ENCODE data around the gene ERCC6.

ERCC6 gene

DNA sequence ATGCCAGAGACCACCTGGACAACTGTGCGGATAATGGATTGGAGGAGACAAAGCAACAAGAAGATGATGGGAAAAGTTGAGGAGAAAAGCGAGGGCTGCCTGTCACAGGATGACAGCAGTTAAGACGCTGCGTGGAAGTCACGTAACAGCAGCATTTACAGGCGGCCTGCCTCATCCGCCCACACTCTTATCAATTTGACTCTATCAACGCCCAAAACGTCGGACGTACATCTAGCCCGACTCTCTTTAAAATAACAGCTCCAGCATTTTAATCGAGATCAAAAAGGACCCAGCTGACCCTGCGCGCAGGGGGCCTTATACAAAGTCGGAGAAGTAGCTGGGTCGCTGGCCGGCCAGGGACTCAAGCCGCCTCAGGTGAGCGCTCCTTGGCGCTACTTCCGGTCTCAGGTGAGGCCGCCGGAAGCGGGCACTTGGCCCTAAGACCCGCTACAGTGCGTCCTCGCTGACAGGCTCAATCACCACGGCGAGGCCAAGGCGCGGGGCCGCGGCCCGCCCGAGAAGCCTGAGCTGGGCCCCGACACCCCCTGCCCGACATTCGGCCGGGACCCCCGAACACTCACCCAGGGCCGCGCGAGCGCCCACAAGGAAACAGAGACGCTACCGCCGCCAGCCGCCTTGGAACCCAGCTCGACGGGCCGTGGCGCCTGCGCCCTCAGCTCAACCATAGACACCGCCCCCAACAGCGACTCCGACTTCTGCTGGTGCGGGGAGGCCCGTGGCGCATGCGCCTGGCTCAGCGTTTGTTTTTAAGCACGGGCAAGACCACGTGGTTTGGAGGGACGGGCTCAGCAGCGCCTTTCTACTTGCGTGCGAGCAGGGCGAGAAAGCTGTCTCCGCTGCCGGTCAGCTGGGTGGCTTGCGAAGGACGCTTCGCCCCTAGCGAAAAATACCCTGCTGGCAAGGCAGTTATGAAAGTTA, at the start of gene ERCC6:
Gene ERCC6, minus strand, starts transcription at position 741 of the 939 bp plus-strand sequence.
- DNase-seq: peak; percentile 94

DNA sequence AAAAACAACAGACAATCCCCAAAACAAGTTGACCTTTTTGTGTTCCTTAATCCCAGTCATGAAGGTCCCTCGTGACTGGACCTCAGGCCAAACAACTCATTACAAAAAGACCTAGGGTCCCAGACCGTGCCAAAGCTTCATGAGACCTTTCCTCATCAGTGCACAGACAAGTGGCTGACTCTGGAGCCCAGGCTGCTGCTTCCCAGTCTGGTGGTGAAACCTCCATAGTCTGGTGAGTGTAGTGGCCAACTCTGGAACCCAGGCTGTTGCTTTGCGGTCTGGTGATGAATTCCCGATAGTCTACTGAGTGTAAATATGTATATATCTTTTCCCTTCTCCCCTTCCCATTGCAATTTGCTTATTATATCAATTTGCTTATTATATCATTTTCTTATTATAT, 49.1 kb upstream of the ERCC6 start:
- DNase-seq: no peak

- DNase-seq: no peak
These were observed 46.5 kb upstream of the ERCC6 start for GRCh38 chr10:49585387-49585786.

- no peak for DNase-seq
These were observed 40.7 kb upstream of the ERCC6 start for GRCh38 chr10:49579621-49580020.

DNA sequence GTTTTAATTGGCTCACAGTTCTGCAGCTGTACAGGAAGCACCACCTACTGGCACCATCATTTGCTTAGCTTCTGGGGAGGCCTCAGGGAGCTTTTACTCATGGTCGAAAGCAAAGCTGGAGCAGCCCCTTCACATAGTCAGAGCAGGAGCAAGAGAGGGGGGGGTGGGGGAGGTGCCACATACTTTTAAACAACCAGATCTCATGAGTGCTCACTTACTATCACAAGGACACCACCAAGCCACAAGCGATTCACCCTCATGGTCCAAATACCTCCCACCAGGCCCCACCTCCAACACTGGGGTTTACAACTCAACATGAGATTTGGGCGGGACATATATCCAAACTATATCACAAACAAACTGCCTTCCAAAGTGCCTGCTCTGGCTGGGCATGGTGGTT, 39.5 kb upstream of the ERCC6 start:
- no peak for DNase-seq

DNA sequence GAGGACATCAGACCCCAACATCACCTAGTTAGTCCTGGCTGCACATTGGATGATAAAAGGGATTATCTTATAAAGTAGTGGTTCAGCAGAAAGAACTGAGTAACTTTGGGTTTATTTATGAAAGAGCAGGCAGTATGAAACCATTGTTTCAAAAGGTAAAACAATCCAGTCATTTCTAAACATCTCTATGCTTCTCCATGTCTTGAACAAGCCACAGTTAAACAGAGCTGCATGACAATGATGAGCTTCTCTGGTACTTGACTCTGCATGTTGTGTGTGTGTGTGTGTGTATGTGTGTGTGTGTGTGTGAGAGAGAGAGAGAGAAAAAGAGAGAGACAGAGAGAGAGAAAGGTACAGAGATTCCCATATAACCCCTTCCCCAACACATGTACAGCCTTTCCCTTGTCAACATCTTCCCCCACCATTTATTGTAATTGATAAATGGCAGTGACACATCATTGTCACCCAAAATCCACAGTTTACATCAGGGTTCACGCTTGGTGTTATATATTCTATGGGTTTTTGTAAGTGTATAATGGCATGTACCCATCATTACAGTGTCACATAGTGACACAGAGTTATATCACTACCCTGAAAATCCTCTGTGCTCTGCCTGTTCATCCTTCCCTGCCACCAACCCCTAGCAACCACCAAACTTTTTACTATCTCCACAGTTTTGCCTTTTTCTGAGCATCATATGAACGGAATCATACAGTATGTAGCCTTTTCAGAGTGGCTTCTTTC, 38.4 kb upstream of the ERCC6 start:
- no peak for DNase-seq

DNA sequence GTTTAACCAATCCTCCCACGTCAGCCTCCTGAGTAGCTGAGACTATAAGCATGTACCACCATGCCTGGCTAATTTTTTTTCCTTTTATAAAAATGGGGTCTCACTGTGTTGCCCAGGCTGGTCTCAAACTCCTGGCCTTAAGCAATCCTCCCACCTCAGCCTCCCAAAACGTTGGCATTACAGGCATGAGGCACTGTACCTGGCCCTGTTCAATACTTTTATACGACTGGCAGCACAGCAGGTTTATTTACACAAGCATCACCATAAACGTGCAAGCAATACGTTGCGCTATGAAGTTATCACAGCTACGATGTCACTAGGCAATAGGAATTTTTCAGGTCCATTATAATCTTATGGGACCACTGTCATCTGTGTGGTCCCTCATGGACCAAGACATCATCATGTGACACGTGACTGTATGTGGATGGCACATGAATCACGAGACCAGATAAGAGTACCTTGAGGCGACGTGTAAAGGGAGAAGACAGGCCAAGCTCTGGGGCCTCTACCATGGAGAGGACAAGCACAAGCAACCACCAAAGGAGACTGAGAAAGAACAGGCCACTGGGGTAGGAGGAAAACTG, 36.7 kb upstream of the ERCC6 start:
- DNase-seq: no peak

DNA sequence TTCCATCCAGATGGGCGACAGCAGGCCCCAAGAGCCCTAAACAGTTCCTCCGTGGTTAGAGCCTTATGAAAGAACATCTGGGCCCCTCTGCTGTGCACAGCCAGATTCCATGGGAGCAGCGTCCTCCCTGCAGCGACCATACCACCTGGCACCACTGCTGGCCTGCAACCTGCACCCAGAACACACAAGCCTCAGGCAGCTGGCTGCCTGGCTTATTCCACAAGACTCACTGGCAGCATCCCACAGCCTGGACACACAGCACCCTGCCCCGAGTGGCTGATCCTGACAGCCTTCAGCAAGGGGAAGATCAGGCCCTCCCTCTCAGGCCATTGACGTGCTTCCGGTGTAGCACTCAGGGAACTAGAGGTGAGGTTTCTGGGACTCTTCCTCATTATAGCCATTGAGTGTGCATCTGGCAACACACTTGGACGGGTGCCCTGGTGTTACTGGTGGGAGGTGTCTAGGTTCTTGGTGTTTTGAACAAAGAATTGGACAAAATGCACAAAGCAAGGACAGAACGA, 33.7 kb upstream of the ERCC6 start:
- DNase-seq: no peak

DNA sequence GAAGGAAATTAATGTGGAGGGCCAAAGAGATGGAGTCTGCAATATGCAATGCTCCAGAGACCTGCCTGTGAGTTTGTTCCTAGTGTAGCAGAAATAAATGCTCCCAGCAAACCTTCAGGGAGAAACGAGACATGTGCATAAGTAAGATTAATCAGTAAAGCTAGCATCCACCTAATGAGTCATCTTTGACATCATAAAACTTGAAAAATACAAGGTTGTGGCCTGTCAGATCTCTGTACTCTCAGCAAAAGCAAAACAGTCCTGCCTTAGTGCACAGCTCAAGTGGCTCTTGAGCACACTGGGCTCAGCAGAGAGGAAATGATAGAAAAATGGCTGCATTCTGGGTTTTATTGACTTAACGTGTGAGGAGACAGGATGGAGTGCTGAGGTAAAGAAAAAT, 32.5 kb upstream of the ERCC6 start:
- DNase-seq: no peak

DNA sequence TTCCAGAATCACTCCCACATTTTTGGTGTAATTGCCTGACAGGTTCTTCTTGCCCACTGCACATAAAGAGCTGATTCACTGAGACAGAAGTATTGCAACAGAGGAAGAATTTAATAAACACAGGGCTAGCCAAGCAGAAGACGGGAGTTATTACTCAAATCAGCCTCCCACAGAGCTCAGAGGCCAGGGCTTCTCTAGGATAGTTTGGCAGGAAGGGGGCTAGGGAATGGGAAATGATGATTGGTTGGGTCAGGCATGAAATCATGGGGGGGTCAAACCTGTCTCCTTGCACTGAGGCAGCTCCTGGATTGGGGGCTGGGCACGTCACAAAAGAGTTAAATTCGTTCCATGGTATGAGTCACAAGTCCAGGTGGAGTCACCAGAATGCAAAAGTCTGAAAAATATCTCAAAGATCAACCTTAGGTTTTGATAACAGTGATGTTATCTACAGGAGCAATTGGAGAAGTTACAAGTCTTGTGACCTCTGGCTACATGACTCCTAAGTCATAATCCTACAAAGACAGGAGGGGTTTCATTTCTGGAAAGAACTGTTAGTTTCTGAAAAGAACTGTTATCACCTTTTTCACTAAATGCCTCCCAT, 30.2 kb upstream of the ERCC6 start:
- DNase-seq: no peak

DNA sequence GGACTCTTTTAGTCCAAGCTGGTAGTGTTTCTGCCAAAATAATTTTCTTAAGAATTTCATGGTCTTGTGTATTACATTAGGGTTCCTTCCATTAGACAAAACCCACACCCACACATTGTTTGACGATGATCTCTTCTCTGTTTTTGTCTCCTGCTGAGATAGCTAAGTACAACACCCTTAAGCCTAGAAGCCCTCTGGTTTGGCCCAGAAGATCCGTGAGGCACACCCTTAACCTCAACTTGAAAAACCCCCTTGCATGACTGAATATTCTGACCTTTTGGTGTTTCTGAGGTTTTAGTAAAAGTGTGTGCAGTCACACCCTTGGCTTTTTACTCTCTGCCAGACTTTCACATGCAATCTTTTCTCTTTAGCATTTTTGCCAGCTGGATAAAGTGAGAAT, 29.3 kb upstream of the ERCC6 start:
- no peak for DNase-seq

DNA sequence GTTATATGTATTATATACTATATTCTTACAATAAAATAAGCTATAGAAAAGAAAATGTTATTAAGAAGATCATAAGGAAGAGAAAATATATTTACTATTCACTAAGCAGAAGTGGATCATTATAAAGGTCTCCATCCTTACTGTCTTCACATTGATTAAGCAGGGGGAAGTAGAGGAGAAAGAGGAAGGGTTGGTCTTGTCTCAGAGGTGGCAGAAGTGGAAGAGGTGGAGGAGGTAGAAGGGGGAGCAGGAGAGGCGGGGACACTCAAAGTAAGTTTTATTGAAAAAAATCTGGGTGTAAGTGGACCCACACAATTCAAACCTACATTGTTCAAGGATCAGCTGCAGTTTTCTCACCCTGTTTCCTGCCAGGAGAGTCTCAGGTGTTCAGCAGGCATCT, 28.9 kb upstream of the ERCC6 start:
- DNase-seq: no peak

GRCh38 chr10:49564461-49565009, 25.6 kb upstream of the ERCC6 start:
- no peak for DNase-seq

DNA sequence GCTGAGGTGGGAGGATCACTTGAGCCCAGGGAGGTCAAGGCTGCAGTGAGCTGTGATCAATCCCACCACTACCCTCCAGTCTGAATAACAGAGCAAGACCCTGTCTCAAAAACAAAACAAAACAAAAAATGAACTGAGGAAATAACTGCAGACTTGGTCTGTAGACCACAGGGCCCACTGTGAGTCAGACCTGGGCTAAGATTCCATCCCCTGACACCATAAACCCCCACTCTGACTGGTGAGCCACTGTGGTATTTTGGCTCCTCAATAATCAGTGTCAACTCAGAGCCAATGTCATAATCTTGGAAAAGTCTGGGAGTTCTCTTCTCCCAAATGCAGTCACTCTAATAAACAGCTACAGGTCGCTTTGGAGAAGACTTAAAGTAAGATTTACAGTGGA, 24.0 kb upstream of the ERCC6 start:
- DNase-seq: no peak

DNA sequence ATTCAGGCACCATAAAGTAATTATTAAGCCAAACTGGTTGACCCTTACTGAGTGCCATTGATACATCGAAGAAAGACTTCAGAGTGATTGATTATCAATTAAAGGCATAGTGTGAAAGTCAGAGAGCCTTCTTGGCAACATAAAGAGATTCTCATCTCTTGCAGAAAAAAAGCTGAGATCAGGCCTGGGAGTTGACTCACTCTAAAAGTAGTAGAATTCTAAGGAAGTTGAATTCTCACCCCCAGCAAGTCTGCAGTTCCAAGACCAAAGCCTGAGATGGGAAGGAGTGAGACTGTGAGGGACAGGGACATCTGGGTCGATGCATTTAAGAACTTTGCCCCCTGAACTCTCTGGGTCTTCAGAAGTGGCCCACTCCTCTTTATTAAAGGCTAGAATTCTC, 21.6 kb upstream of the ERCC6 start:
- no peak for DNase-seq

GRCh38 chr10:49559476-49559875, 20.6 kb upstream of the ERCC6 start:
- DNase-seq: no peak

GRCh38 chr10:49558190-49558589, 19.3 kb upstream of the ERCC6 start:
- no peak for DNase-seq

DNA sequence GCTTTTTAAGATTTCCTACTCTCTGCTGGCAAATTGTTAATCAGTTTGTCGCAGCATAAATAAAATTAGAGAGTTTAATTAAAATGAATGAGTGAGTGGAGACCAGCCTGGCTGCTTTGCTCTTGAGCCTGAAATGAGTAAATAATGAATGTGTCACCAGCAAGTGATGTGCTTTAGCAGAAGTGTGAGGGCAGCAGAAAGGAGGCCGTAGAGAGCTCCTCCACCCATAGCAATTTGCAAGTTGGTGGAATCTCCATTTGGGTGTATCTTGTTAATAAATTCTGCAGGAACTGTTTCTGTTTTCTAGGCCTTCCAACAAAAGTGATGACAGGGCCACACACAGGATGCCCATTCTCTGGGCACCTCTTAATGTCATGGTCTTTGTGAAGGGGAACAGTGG, 18.8 kb upstream of the ERCC6 start:
- no peak for DNase-seq

GRCh38 chr10:49556723-49557122, 17.8 kb upstream of the ERCC6 start:
- no peak for DNase-seq

- DNase-seq: no peak
These were observed 13.4 kb upstream of the ERCC6 start for GRCh38 chr10:49552277-49552676.

GRCh38 chr10:49550563-49550962, 11.6 kb upstream of the ERCC6 start:
- no peak for DNase-seq

DNA sequence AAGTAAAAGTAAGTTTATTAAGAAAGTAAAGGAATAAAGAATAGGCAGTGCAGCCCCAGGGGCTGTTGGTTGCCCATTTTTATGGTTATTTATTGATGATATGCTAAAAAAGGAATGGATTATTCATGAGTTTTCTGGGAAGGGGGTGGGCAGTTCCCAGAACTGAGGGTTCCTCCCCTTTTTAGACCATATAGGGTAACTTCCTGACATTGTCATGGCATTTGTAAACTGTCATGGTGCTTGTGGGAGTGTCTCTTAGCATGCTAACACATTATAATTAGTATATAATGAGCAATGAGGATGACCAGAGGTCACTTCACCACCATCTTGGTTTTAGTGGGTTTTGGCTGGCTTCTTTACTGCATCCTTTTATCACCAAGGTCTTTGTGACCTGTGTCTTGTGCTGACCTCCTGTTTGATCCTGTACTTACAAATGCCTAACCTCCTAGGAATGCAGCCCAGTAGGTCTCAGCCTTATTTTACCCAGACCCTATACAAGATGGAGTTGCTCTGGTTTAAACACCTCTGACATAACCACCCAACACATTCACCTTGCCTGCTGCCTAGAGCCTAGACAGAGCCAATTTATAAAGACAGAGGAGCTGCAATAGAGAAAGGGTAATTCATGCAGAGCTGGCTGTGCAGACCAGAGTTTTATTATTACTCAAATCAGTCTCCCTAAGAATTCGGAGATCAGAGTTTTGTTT, 10.9 kb upstream of the ERCC6 start:
- DNase-seq: no peak
